Measurements from ENCODE around the gene EFNB2. TPM values are rescaled to one million over a fixed set of nuclear protein-coding genes. Genes with fewer than 3 reads are reported as not detected.

The EFNB2 gene
- total and polyA plus RNA-seq, 2 donors (not counting 3 experiments of a cell fraction or from before 2014, with no cell fraction given) = 50.4 to 69.5 TPM

GRCh38 chr13:106527445-106527801 lies 8.0 kb downstream of the EFNB2 start:
- TF ChIP-seq GATA2 (IDR thresholded peaks at IDR 0.05; ENCODE audit: insufficient read depth, insufficient read length, low read depth, low read length) (no peak), POLR2A (IDR thresholded peaks at IDR 0.05; ENCODE audit: low read depth, low read length) (no peak), FOS (IDR thresholded peaks at IDR 0.05; ENCODE audit: borderline replicate concordance, insufficient read depth, low read length) (no peak), JUN (IDR thresholded peaks at IDR 0.05; ENCODE audit: borderline replicate concordance, insufficient read depth, insufficient read length, low read depth) (no peak), MYC (IDR thresholded peaks at IDR 0.05; ENCODE audit: low read depth, low read length) (no peak), POLR2AphosphoS5 (IDR thresholded peaks at IDR 0.05; ENCODE audit: insufficient read depth, low read depth, low read length) (no peak), MAX (IDR thresholded peaks at IDR 0.05; ENCODE audit: insufficient read depth, insufficient read length) (no peak), CTCF (IDR thresholded peaks at IDR 0.05; ENCODE audit: extremely low read depth in 1 of 2, insufficient read depth in 1 of 2, low read depth in 1 of 2, low read length in 2 of 2) (no peak), EZH2 (IDR thresholded peaks at IDR 0.05; ENCODE audit: borderline replicate concordance, low read depth, low read length, severe bottlenecking) (no peak)
- H2AFZ ChIP-seq (ENCODE audit: low read depth, low read length) = no peak overlapping the region
- no peak overlapping the region for H3K9ac ChIP-seq (replicated peaks; ENCODE audit: extremely low read depth, insufficient read depth, low read length)
- no peak overlapping the region for H3K4me2 ChIP-seq (ENCODE audit: insufficient read depth, low read length)
- peaks cover 59% of the 10 kb centered on the region for H3K79me2 ChIP-seq (ENCODE audit: control insufficient read depth, insufficient read depth, low read length)
- dilution Hi-C loops (cut with MboI; ENCODE audit: extremely low pct_ligation_motif_present, low sequenced_read_pairs) (no loop called here), intact Hi-C loops (cut with micrococcal nuclease) (no loop called here)
- FAIRE-seq = no peak
- peaks cover 34% of the 10 kb centered on the region for H3K4me1 ChIP-seq (ENCODE audit: control insufficient read depth, extremely low read depth, insufficient read depth, low read length)
- H3K4me3 ChIP-seq (replicated peaks in 1 of 3; ENCODE audit: insufficient read depth in 1 of 3, low read depth in 1 of 3, low read length in 3 of 3) = no peak overlapping the region
- H3K9me3 ChIP-seq (replicated peaks; ENCODE audit: control insufficient read depth, insufficient read depth, low read length) = no peaks in the 10 kb centered on the region
- POLR2A ChIA-PET = interaction anchor here (0.8 kb wide), 1 partner anchor 392 kb away, joined by 3 read pairs; no protein-coding TSS in a partner anchor
- H3K27me3 ChIP-seq (ENCODE audit: control insufficient read depth in 2 of 2, insufficient read depth in 2 of 2, low read length in 2 of 2) = no peaks in the 10 kb centered on the region
- CTCF ChIA-PET = interaction anchor here (0.9 to 1.1 kb wide), 2 partner anchors 31 to 1117 kb away, joined by 3 to 4 read pairs; no protein-coding TSS in a partner anchor
- peaks cover 0 to 3% of the 10 kb centered on the region in 2 experiments for H3K36me3 ChIP-seq (ENCODE audit: control insufficient read depth in 2 of 2, extremely low read depth in 1 of 2, insufficient read depth in 2 of 2, low read length in 2 of 2)
- no peak overlapping the region for H3K27ac ChIP-seq (ENCODE audit: insufficient read depth, low read depth, low read length)
- DNase-seq (ENCODE audit: low read depth, low spot score) = no peak
- no peaks in the 10 kb centered on the region for H3K9me1 ChIP-seq (replicated peaks; ENCODE audit: control insufficient read depth, extremely low read depth, insufficient read depth, low read length)
- no TSS peak for BruUV-seq (replicated peaks)
- H4K20me1 ChIP-seq (replicated peaks; ENCODE audit: control insufficient read depth, extremely low read depth, insufficient read depth, low read length) = peaks cover 2% of the 10 kb centered on the region
